ENCODE data around the gene SUGP1. TPM values are rescaled to one million over a fixed set of nuclear protein-coding genes. Genes with fewer than 3 reads are reported as not detected.

The SUGP1 gene
- polyA plus RNA-seq, 1 donor from 2014 or later: 82.0 TPM

DNA sequence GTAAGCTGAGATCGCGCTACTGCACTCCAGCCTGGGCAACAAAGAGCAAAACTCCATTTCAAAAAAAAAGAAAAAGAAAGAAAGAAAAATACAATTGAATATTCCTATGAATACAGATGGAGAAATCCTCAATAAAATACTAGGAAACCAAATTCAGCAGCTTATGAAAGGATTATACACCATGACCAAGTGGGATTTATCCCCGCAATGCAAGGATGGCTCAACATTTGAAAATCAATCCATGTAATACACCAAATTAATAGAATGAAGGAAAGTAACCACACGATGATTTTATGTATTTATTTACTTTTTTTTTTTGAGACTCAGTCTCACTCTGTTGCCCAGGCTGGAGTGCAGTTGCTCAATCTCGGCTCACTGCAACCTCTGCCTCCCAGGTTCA is 27.7 kb downstream of the SUGP1 start:
- H3K36me3 ChIP-seq (ENCODE audit: insufficient read depth, low read length): peaks cover 5% of the 10 kb centered on the region
- H4K20me1 ChIP-seq (ENCODE audit: insufficient read depth): no peaks in the 10 kb centered on the region
- no peaks in the 10 kb centered on the region for H3K9me3 ChIP-seq (ENCODE audit: low read length)
- no peaks in the 10 kb centered on the region for H3F3A ChIP-seq (ENCODE audit: insufficient read depth, low read length, poor library complexity, severe bottlenecking)
- no peaks in the 10 kb centered on the region for H3K79me2 ChIP-seq (replicated peaks; ENCODE audit: insufficient read depth, low read length)
- H2AFZ ChIP-seq (ENCODE audit: low read depth, low read length): no peak overlapping the region
- H3K27me3 ChIP-seq (ENCODE audit: insufficient read depth, low read depth, low read length): no peaks in the 10 kb centered on the region
- no peaks in the 10 kb centered on the region for H3K9me2 ChIP-seq (ENCODE audit: insufficient read depth, low read length)
- TF ChIP-seq MXI1 (conservative IDR thresholded peaks at IDR 0.05; ENCODE audit: poor library complexity, severe bottlenecking): no peak
- no peak for TF ChIP-seq POLR2AphosphoS5 (IDR thresholded peaks at IDR 0.05)
- TF ChIP-seq RAD21 (conservative IDR thresholded peaks at IDR 0.05): no peak
- no peak for TF ChIP-seq CTCF (IDR thresholded peaks at IDR 0.05; ENCODE audit: poor library complexity, severe bottlenecking)
- no peak for TF ChIP-seq EP300 (conservative IDR thresholded peaks at IDR 0.05; ENCODE audit: poor library complexity, severe bottlenecking)
- H3K4me2 ChIP-seq (ENCODE audit: low read length): no peak overlapping the region
- no peak overlapping the region for H3K9ac ChIP-seq (ENCODE audit: low read length)
- no peak overlapping the region for H3K4me3 ChIP-seq (ENCODE audit: low read length)
- no peak overlapping the region for H3K27ac ChIP-seq (ENCODE audit: low read length)

- no peaks in the 10 kb centered on the region for H3K79me2 ChIP-seq (replicated peaks; ENCODE audit: insufficient read depth, low read length)
- H3K9ac ChIP-seq (ENCODE audit: low read length): no peak overlapping the region
- H3K4me2 ChIP-seq (ENCODE audit: low read length): no peak overlapping the region
- no peak overlapping the region for H3K4me3 ChIP-seq (ENCODE audit: low read length)
- no peak overlapping the region for H3K27ac ChIP-seq (ENCODE audit: low read length)
- H3K36me3 ChIP-seq (ENCODE audit: insufficient read depth, low read length): no peaks in the 10 kb centered on the region
- no peaks in the 10 kb centered on the region for H3K27me3 ChIP-seq (ENCODE audit: insufficient read depth, low read depth, low read length)
- no peak for TF ChIP-seq TAF1 (IDR thresholded peaks at IDR 0.05; ENCODE audit: low read depth)
- no peak for TF ChIP-seq CTCF (IDR thresholded peaks at IDR 0.05; ENCODE audit: poor library complexity, severe bottlenecking)
- no peak for TF ChIP-seq RAD21 (conservative IDR thresholded peaks at IDR 0.05)
- TF ChIP-seq POLR2AphosphoS5 (IDR thresholded peaks at IDR 0.05): no peak
- no peak for TF ChIP-seq EZH2 (IDR thresholded peaks at IDR 0.05; ENCODE audit: borderline replicate concordance, insufficient read depth, low read length, poor library complexity, severe bottlenecking)
- no peak for TF ChIP-seq SMC3 (conservative IDR thresholded peaks at IDR 0.05; ENCODE audit: poor library complexity)
- no peak for TF ChIP-seq EP300 (conservative IDR thresholded peaks at IDR 0.05; ENCODE audit: poor library complexity, severe bottlenecking)
- no peaks in the 10 kb centered on the region for H3K9me2 ChIP-seq (ENCODE audit: insufficient read depth, low read length)
- H3F3A ChIP-seq (ENCODE audit: insufficient read depth, low read length, poor library complexity, severe bottlenecking): no peaks in the 10 kb centered on the region
- H4K20me1 ChIP-seq (ENCODE audit: insufficient read depth): no peaks in the 10 kb centered on the region
- H3K9me3 ChIP-seq (ENCODE audit: low read length): no peaks in the 10 kb centered on the region
- no peak overlapping the region for H2AFZ ChIP-seq (ENCODE audit: low read depth, low read length)
Observed at GRCh38 chr19:19285686-19286085, 34.6 kb downstream of the SUGP1 start.

- H3K9me2 ChIP-seq (ENCODE audit: insufficient read depth, low read length): no peaks in the 10 kb centered on the region
- no peak overlapping the region for H3K4me3 ChIP-seq (ENCODE audit: low read length)
- TF ChIP-seq TAF1 (IDR thresholded peaks at IDR 0.05; ENCODE audit: low read depth) (no peak), EZH2 (IDR thresholded peaks at IDR 0.05; ENCODE audit: borderline replicate concordance, insufficient read depth, low read length, poor library complexity, severe bottlenecking) (no peak), POLR2AphosphoS5 (IDR thresholded peaks at IDR 0.05) (no peak), MXI1 (conservative IDR thresholded peaks at IDR 0.05; ENCODE audit: poor library complexity, severe bottlenecking) (no peak), RAD21 (conservative IDR thresholded peaks at IDR 0.05) (no peak), EP300 (conservative IDR thresholded peaks at IDR 0.05; ENCODE audit: poor library complexity, severe bottlenecking) (no peak), SMC3 (conservative IDR thresholded peaks at IDR 0.05; ENCODE audit: poor library complexity) (no peak), CTCF (IDR thresholded peaks at IDR 0.05; ENCODE audit: poor library complexity, severe bottlenecking) (no peak), REST (IDR thresholded peaks at IDR 0.05; ENCODE audit: borderline replicate concordance) (no peak)
- H3K9ac ChIP-seq (ENCODE audit: low read length): no peak overlapping the region
- no peaks in the 10 kb centered on the region for H4K20me1 ChIP-seq (ENCODE audit: insufficient read depth)
- no peaks in the 10 kb centered on the region for H3F3A ChIP-seq (ENCODE audit: insufficient read depth, low read length, poor library complexity, severe bottlenecking)
- H3K27me3 ChIP-seq (ENCODE audit: insufficient read depth, low read depth, low read length): no peaks in the 10 kb centered on the region
- H3K79me2 ChIP-seq (replicated peaks; ENCODE audit: insufficient read depth, low read length): no peaks in the 10 kb centered on the region
- H3K27ac ChIP-seq (ENCODE audit: low read length): no peak overlapping the region
- H3K4me2 ChIP-seq (ENCODE audit: low read length): no peak overlapping the region
- H3K36me3 ChIP-seq (ENCODE audit: insufficient read depth, low read length): no peaks in the 10 kb centered on the region
- H2AFZ ChIP-seq (ENCODE audit: low read depth, low read length): no peak overlapping the region
- H3K9me3 ChIP-seq (ENCODE audit: low read length): no peaks in the 10 kb centered on the region
Observed at GRCh38 chr19:19280561-19280960, 39.7 kb downstream of the SUGP1 start.

Measured in neural cell (in vitro differentiated cells).